GM10266 (cell line): Measurements from ENCODE around the gene APOL6.

Experiments used
- DNase-seq: peaks from one replicate; pipeline ENCODE4 v3.0.0; 2012; ENCODE audit errors: extremely low spot score
- TF ChIP-seq, protein P1 (sequence below): IDR thresholded peaks from 2 replicates; pipeline ENCODE4 v1.5.1; 2012; ENCODE audit warnings: mild to moderate bottlenecking, low read depth; ENCODE audit not compliant: control insufficient read depth, insufficient read depth; ENCODE audit errors: missing control alignments

The APOL6 gene

DNA sequence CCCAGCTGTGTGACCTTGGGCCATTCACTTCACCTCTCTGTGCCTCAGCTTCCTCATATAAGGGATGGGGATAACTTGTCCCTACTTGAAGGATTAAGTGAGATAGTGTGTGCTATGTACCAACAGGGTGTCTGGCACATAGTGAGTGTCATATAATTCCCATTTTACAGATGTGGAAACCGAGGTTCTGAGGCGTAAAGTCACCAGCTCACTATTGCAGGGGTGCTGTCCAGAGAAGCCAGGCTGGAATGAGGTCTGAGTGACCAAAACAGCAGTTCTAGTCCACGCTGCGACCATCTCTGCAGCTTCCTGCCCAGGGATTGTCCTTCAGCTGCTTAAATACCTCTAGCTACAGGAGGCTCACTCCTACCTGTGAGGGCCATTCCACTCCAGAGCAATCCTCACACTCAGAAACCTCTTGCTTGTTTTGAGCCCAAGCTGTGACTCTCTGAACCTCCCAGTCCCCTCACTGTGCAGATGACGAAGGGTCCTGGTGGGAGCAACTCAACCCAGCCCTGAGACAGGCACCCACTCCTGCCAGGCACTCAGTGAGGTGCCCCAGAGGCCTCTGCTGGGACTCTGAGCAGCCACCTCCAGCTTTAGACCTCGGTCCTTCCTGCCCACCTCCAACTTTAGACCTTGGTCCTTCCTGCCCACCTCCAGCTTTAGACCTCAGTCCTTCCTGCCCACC, 36.9 kb upstream of the APOL6 start:
- DNase-seq, result no peak
- TF ChIP-seq, protein P1, sequence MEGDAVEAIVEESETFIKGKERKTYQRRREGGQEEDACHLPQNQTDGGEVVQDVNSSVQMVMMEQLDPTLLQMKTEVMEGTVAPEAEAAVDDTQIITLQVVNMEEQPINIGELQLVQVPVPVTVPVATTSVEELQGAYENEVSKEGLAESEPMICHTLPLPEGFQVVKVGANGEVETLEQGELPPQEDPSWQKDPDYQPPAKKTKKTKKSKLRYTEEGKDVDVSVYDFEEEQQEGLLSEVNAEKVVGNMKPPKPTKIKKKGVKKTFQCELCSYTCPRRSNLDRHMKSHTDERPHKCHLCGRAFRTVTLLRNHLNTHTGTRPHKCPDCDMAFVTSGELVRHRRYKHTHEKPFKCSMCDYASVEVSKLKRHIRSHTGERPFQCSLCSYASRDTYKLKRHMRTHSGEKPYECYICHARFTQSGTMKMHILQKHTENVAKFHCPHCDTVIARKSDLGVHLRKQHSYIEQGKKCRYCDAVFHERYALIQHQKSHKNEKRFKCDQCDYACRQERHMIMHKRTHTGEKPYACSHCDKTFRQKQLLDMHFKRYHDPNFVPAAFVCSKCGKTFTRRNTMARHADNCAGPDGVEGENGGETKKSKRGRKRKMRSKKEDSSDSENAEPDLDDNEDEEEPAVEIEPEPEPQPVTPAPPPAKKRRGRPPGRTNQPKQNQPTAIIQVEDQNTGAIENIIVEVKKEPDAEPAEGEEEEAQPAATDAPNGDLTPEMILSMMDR, result no peak

DNA sequence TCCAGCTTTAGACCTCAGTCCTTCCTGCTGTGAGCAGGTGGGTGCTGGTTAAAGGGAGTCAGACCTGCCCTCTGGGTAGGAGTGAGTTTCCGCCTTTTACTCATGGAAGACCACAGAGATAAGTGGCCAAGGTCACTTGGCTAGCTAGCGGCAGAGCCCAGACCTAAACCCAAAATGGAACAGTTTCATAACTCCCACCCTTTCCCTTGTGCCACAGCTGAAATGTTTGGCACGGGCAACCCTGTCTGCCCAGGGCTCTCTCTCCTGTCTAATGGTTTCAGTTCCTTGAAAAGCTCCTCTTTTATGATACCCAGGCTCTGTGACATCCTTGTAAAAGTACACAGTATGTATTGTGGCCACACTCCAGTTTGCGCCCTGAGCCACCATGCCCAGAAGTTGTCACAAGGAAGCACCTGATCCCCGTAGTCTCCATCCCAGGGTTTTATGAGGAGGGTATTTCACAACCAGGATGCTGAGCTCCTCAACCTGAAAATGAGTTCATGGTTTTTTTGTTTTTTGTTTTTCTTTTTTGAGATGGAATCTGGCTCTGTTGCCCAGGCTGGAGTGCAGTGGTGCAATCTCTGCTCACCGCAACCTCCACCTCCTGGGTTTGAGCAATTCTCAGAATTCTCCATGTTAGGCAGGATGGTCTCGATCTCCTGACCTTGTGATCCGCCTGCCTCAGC, 36.2 kb upstream of the APOL6 start:
- no peak for DNase-seq
- TF ChIP-seq, protein P1, result no peak

DNA sequence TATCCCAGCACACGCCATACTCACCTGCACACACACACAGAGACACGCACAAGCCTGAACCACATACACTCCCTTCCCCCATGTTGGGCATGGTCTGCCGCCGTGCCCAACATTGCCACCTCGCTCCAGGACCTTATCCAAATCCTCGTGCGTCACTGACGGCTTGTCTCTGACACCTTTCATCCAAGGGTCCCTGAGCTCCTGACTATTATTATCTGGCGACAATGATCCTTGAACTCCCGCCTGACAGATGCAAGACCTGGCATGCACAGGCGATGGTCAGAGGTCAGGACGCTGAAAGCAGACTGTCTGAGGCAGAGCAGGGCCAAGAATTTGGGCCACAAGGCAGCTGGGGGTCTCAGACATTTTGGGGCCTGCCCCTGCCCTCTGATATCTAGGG, 35.3 kb upstream of the APOL6 start:
- TF ChIP-seq, protein P1, result no peak
- no peak for DNase-seq

DNA sequence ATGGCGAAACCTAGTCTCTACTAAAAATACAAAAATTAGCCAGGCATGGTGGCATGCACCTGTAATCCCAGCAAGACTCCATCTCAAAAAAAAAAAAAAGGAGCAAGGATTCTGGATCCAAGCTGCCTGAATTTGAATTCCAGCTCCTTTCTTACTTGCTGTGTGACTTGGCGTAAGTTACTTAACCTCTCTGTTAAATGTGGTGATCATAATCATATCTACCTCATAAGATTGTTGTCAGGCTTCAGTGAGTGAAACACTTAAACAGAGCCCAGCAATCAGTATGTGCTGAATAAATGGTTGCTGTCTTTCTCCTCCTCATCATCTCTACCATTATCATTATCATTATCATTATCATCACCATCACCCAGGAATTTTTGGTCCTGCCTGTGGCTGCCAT, 33.8 kb upstream of the APOL6 start:
- TF ChIP-seq, protein P1, result no peak
- no peak for DNase-seq

DNA sequence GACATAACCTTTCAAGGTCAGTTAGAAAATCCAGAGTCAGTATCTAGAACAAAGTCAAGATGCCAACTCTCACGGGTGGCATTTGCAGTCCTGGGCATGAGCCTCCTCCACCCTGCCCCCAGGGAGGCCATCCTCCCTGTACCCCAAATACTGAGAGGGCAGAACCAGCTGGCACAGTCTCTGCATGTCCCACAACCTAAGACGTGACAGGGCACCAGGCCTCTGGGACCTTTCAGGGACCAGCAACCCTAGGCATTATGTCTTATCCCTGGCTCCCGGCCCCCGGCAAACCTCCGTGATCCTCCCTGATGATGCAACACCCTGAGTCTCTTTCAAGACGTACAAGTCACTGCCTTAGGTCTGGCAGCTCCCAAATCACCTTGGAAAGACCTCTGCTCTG, 33.1 kb upstream of the APOL6 start:
- TF ChIP-seq, protein P1, result no peak
- DNase-seq, result no peak

DNA sequence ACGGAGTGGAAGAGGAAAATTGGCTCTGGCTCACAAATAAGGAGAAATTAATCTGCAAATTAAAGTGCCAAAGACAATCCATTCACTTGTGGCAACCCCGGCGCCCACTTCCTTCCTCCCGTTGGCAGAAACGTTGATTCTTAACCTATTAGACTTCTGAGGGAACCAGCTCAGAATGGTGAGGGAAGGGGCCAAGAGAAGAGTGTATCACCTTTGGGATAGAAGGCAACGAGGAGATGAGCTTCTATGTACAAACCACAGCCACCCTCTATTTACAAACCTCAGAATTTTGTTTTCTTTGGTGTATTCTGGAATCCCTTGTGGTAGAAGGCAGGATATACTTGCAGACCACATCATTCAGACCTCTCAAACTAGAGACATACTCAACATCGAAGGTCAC, 32.2 kb upstream of the APOL6 start:
- DNase-seq, result no peak
- TF ChIP-seq, protein P1, result no peak

DNA sequence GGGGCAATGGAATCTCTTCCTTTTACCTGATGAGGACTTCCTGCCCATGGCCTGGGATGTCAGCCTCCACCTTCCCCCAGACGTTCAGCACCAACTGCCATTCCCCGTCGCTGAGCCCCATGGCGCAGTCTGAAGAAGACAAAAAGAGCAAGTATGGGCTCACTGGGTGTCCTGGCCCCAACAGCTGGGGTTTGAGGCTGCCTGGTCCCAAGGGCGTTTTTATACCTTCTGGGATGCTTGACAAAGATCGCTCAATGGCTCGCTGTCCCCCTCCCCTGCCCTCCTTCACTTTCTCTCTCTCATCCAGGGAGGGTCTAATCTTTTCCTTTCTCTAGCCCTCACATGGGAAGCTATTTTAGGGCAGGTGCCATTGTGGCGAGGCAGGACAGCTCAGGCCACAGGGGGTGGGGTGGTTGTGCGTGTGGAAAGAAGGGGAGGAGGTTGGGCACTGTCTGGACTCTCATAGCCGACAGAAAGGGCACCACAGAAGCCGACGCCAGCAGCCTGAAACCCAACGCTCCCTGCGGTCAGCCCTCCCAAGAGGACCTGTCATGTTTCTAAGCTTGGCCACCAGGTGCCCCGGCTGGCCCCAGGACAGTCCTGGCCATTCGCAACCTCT, 31.0 kb upstream of the APOL6 start, which contains the start of gene MB:
Gene MB, minus strand, starts transcription at position 193 of the 619 bp plus-strand sequence. Its CDS starts 72 bp downstream, at position 121.
- TF ChIP-seq, protein P1, result no peak
- DNase-seq, result no peak
